SK-N-SH (cell line): ENCODE measurements around the gene AP3B2. TPM values are rescaled to one million over a fixed set of nuclear protein-coding genes. Genes with fewer than 3 reads are reported as not detected.
A peak's percentile ranks its signal among the peaks of the same experiment; 100 is the strongest.
"Not testable (repeated sequence)": the region's sequence is repeated elsewhere in the genome, so short reads cannot be mapped to it uniquely, and the experiment has no call there.

ENCODE experiments used
- CTCF ChIA-PET: fragments of 300-600, 350-600 bp; formaldehyde crosslinking; extraction: SDS; loops from one replicate; lab custom pipeline; 2021; lab: Yijun Ruan, JAX
- POLR2A ChIA-PET: fragments of 350-600 bp; sonication (Branson Sonifier 250); formaldehyde crosslinking; extraction: SDS; loops from one replicate; lab custom pipeline; 2020; ENCODE audit warnings: antibody characterized with exemption, inconsistent platforms; lab: Yijun Ruan, JAX
- DNase-seq: peaks from one replicate; pipeline ENCODE4 v3.0.0; 2012
- H2AFZ ChIP-seq: fragments of 200-600 bp; sonication (generic); 2 replicates; pipeline ENCODE4 v1.8.1; 2016; ENCODE audit warnings: antibody characterized with exemption, mild to moderate bottlenecking, low read depth
- H3F3A ChIP-seq: fragments of 200-600 bp; sonication (generic); replicated peaks from 2 replicates; pipeline ENCODE3; 2016; ENCODE audit warnings: antibody characterized with exemption, mild to moderate bottlenecking; ENCODE audit not compliant: insufficient read depth
- H3K27ac ChIP-seq, 2 experiments: fragments of 200-500 bp in 1 of 2; fragments of 200-600 bp in 1 of 2; sonication (Bioruptor generic) in 1 of 2; sonication (generic), shearing (Covaris generic) in 1 of 2; 2 replicates each; pipeline versions ENCODE4 v1.5.1 to v1.6.1; 2014 to 2016; ENCODE audit warnings: low read depth in 2 of 2, inconsistent platforms in 1 of 2, low read length in 1 of 2, mild to moderate bottlenecking in 1 of 2, mixed read lengths in 1 of 2
- H3K27me3 ChIP-seq: fragments of 200-600 bp; sonication (generic), shearing (Covaris generic); 2 replicates; pipeline ENCODE4 v1.6.1; 2016; ENCODE audit warnings: mixed run types; ENCODE audit not compliant: insufficient read depth
- H3K36me3 ChIP-seq, 2 experiments: fragments of 200-500 bp in 1 of 2; fragments of 200-600 bp in 1 of 2; sonication (Bioruptor generic) in 1 of 2; sonication (generic) in 1 of 2; replicated peaks in 1 of 2; 2 replicates each; pipeline versions ENCODE3 to v1.5.1; 2014 to 2016; ENCODE audit warnings: low read length in 1 of 2, mild to moderate bottlenecking in 1 of 2; ENCODE audit not compliant: insufficient read depth in 2 of 2, control insufficient read depth in 1 of 2
- H3K4me1 ChIP-seq, 2 experiments: fragments of 200-500 bp in 1 of 2; fragments of 200-600 bp in 1 of 2; sonication (Bioruptor generic) in 1 of 2; sonication (generic), shearing (Covaris generic) in 1 of 2; 2 replicates each; pipeline versions ENCODE4 v1.5.1 to v1.6.1; 2014 to 2016; ENCODE audit warnings: low read depth in 1 of 2, low read length in 1 of 2, mixed run types in 1 of 2; ENCODE audit not compliant: insufficient read depth in 2 of 2, control insufficient read depth in 1 of 2
- H3K4me2 ChIP-seq: fragments of 200-600 bp; sonication (generic), shearing (Covaris generic); 2 replicates; pipeline ENCODE4 v1.6.1; 2017; ENCODE audit warnings: mixed run types
- H3K4me3 ChIP-seq, 2 experiments: fragments of 200-500 bp in 1 of 2; fragments of 200-600 bp in 1 of 2; sonication (Bioruptor generic) in 1 of 2; sonication (generic), shearing (Covaris generic) in 1 of 2; 2 replicates each; pipeline versions ENCODE4 v1.5.1 to v1.8.1; 2014 to 2016; ENCODE audit warnings: low read depth in 2 of 2, inconsistent platforms in 1 of 2, low read length in 1 of 2, mild to moderate bottlenecking in 1 of 2, mixed read lengths in 1 of 2, moderate library complexity in 1 of 2
- H3K79me2 ChIP-seq: fragments of 200-600 bp; sonication (generic); 2 replicates; pipeline ENCODE4 v1.8.1; 2017; ENCODE audit warnings: mild to moderate bottlenecking; ENCODE audit not compliant: insufficient read depth
- H3K9ac ChIP-seq: fragments of 200-600 bp; sonication (generic); 2 replicates; pipeline ENCODE4 v1.6.1; 2017; ENCODE audit warnings: mixed run types
- H3K9me2 ChIP-seq: fragments of 200-600 bp; sonication (generic); 2 replicates; pipeline ENCODE4 v1.6.1; 2017; ENCODE audit warnings: mixed run types
- H3K9me3 ChIP-seq: fragments of 200-600 bp; sonication (generic); 2 replicates; pipeline ENCODE4 v1.6.1; 2017; ENCODE audit warnings: mixed run types, mild to moderate bottlenecking, moderate library complexity
- H4K20me1 ChIP-seq: fragments of 200-600 bp; sonication (generic); 2 replicates; pipeline ENCODE4 v1.6.1; 2017; ENCODE audit warnings: mild to moderate bottlenecking, mixed run types; ENCODE audit not compliant: insufficient read depth
- ELF1 ChIP-seq: IDR thresholded peaks from 2 replicates; pipeline ENCODE4 v1.4.0; 2012
- EP300 ChIP-seq, 2 experiments: IDR thresholded peaks; 2 replicates each; pipeline versions ENCODE4 v1.4.0 to v1.6.1; 2012; ENCODE audit warnings: borderline replicate concordance in 1 of 2, low read depth in 1 of 2, low read length in 1 of 2
- EZH2phosphoT487 ChIP-seq: fragments of 200-600 bp; sonication (generic); IDR thresholded peaks from 2 replicates; pipeline ENCODE4 v1.6.1; 2017; ENCODE audit warnings: low read depth, mixed run types, mild to moderate bottlenecking, antibody characterized with exemption, moderate library complexity, borderline replicate concordance
- FOSL2 ChIP-seq: IDR thresholded peaks from 2 replicates; pipeline ENCODE4 v1.4.0; 2012; ENCODE audit warnings: low read depth, mild to moderate bottlenecking, moderate library complexity, borderline replicate concordance
- FOXJ3 ChIP-seq: sonication (generic); formaldehyde crosslinking; IDR thresholded peaks from 2 replicates; pipeline ENCODE4 v1.5.1; 2020; ENCODE audit warnings: mild to moderate bottlenecking, missing genetic modification reagents
- FOXM1 ChIP-seq: IDR thresholded peaks from 2 replicates; pipeline ENCODE4 v1.4.0; 2012; ENCODE audit warnings: low read depth, mild to moderate bottlenecking
- GABPA ChIP-seq: IDR thresholded peaks from 2 replicates; pipeline ENCODE4 v1.4.0; 2012; ENCODE audit warnings: low read depth, mild to moderate bottlenecking
- GATA2 ChIP-seq: sonication (generic); formaldehyde crosslinking; IDR thresholded peaks from 2 replicates; pipeline ENCODE4 v1.5.0; 2020; ENCODE audit warnings: mild to moderate bottlenecking, missing genetic modification reagents
- IRF3 ChIP-seq: fragments of 150-350 bp; IDR thresholded peaks from 2 replicates; pipeline ENCODE4 v1.6.1; 2016; ENCODE audit warnings: mild to moderate bottlenecking, low read depth, low read length
- JUND ChIP-seq: IDR thresholded peaks from 2 replicates; pipeline ENCODE4 v1.4.0; 2012
- POLR2AphosphoS5 ChIP-seq: IDR thresholded peaks from 2 replicates; pipeline ENCODE4 v1.6.1; 2012; ENCODE audit warnings: low read depth, low read length
- RAD21 ChIP-seq: IDR thresholded peaks from 2 replicates; pipeline ENCODE4 v1.6.1; 2012; ENCODE audit warnings: mild to moderate bottlenecking, low read length
- REST ChIP-seq: IDR thresholded peaks from 2 replicates; pipeline ENCODE4 v1.6.1; 2012; ENCODE audit warnings: mild to moderate bottlenecking, low read depth, low read length, moderate library complexity
- TAF1 ChIP-seq: IDR thresholded peaks from 2 replicates; pipeline ENCODE4 v1.6.1; 2012; ENCODE audit warnings: low read depth, mild to moderate bottlenecking, low read length, moderate library complexity, borderline replicate concordance
- USF2 ChIP-seq: fragments of 150-350 bp; IDR thresholded peaks from 2 replicates; pipeline ENCODE4 v1.6.1; 2017; ENCODE audit warnings: antibody characterized with exemption, low read length, low read depth, borderline replicate concordance
- WGBS: methylation state at CpG from one replicate; pipeline ENCODE4 v1.1.6; 2017; ENCODE audit warnings: low lambda C conversion rate; 5-methylcytosine and 5-hydroxymethylcytosine counted together
- polyA plus RNA-seq, 3 experiments: library from polyadenylated mRNA; depleted of rRNA; stranded (reverse); fragments of >200 nt; gene quantifications; 2 replicates each; pipeline ENCODE4 v1.2.3, GENCODE V29; 2012
- TF ChIP-seq, protein P1 (sequence below): IDR thresholded peaks from 2 replicates; pipeline ENCODE4 v1.4.0; 2012; ENCODE audit warnings: low read depth

Gene AP3B2
- polyA plus RNA-seq, 1 of the 3 experiments (the other 2 are of a cell fraction) = 0.77 TPM

- POLR2A ChIA-PET = no interaction called here
Measured at GRCh38 chr15:82646250-82647044, 63.2 kb downstream of the AP3B2 start.

DNA sequence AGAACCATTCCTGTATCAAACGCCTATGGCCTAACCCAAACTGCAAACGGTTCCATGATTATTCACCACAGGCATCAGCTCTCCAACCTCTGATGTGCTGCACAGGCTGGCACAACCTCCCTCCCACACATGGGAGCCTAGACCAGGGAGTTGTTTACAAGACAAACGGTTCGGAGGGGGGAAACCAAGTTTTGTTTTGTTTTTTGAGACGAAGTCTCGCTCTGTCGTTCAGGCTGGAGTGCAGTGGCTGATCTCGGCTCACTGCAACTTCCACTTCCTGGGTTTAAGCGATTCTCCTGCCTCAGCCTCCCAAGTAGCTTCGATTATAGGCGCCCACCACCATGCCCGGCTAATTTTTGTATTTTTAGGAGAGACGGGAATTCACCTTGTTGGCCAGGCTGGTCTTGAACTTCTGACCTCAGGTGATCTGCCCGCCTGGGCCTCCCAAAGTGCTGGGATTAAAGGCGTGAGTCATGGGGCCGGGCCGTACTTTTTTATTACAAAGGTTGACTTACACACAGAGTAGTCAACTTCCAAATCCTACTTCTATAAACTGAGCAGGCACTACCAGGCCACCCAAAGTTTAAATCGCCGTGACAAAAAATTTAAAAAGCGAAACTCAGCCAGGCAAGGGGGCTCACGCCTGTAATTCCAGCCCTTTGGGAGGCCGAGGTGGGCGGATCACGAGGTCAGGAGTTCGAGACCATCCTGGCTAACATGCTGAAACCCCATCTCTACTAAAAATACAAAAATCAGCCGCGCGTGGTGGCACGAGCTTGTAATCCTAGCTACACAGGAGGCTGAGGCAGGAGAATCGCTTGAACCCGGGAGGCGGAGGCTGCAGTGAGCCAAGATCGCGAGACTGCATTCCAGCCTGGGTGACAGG lies 64.5 kb downstream of the AP3B2 start:
- H3K4me1 ChIP-seq, H3K27ac ChIP-seq, H3K9me2 ChIP-seq, H4K20me1 ChIP-seq, POLR2A ChIA-PET, H2AFZ ChIP-seq, H3K27me3 ChIP-seq, DNase-seq, H3K4me3 ChIP-seq, H3K36me3 ChIP-seq, H3K9ac ChIP-seq, H3K9me3 ChIP-seq, H3K4me2 ChIP-seq, H3K79me2 ChIP-seq, H3F3A ChIP-seq: not testable (repeated sequence)
- 88% methylated on average over 34 of the region's 34 CpGs for WGBS
- CTCF ChIA-PET = interaction anchor here (1.0 kb wide), 1 partner anchor 108 kb away, joined by 3 read pairs; no protein-coding TSS in a partner anchor

More at GRCh38 chr15:82646250-82647044, 63.2 kb downstream of the AP3B2 start:
- Histone ChIP-seq H3K4me2 (peak overlapping the region; percentile 78; the same call in 1 of the 2 replicates), H3K79me2 (no peaks in the 10 kb centered on the region), H3K9me3 (no peaks in the 10 kb centered on the region), H3K27ac (no peak overlapping the region), H3K9ac (no peak overlapping the region), H3K27me3 (no peaks in the 10 kb centered on the region), H2AFZ (no peak overlapping the region; the same call in 1 of the 2 replicates), H4K20me1 (no peaks in the 10 kb centered on the region), H3K9me2 (no peaks in the 10 kb centered on the region), H3K4me1 (peaks cover 0 to 5% of the 10 kb centered on the region in 2 experiments; a peak in 1 of 4 replicates), H3K4me3 (peak overlapping the region in 1 of 2 experiments; percentile 52; a peak in 2 of 4 replicates), H3F3A (no peaks in the 10 kb centered on the region), H3K36me3 (no peaks in the 10 kb centered on the region)
- TF ChIP-seq, protein P1, sequence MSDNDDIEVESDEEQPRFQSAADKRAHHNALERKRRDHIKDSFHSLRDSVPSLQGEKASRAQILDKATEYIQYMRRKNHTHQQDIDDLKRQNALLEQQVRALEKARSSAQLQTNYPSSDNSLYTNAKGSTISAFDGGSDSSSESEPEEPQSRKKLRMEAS = no peak
- TF ChIP-seq FOSL2 (no peak), ELF1 (no peak), REST (no peak), FOXM1 (no peak), GATA2 (no peak), EZH2phosphoT487 (no peak), POLR2AphosphoS5 (no peak), JUND (no peak), RAD21 (no peak), FOXJ3 (CRISPR knock-in tag) (no peak), USF2 (no peak), GABPA (no peak), TAF1 (no peak), IRF3 (no peak), EP300 (IDR thresholded peaks at IDR 0.05; ENCODE audit: borderline replicate concordance in 1 of 2, low read depth in 1 of 2, low read length in 1 of 2) (no peak)
- WGBS = 91% methylated on average over 44 of the region's 56 CpGs
- DNase-seq = no peak
- CTCF ChIA-PET = interaction anchor here (1.1 kb wide), 2 partner anchors 8 to 116 kb away, joined by 3 read pairs; no protein-coding TSS in a partner anchor
